HG02623 (cell line): Measurements from ENCODE around the gene ANKRA2.

Source experiments
- ATAC-seq: cut with Tn5 transposase; IDR thresholded peaks from one replicate; pipeline ENCODE4 v1.9.1; 2021; ENCODE audit warnings: moderate library complexity; ENCODE audit not compliant: unreplicated experiment

Gene ANKRA2, protein sequence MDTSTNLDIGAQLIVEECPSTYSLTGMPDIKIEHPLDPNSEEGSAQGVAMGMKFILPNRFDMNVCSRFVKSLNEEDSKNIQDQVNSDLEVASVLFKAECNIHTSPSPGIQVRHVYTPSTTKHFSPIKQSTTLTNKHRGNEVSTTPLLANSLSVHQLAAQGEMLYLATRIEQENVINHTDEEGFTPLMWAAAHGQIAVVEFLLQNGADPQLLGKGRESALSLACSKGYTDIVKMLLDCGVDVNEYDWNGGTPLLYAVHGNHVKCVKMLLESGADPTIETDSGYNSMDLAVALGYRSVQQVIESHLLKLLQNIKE

DNA sequence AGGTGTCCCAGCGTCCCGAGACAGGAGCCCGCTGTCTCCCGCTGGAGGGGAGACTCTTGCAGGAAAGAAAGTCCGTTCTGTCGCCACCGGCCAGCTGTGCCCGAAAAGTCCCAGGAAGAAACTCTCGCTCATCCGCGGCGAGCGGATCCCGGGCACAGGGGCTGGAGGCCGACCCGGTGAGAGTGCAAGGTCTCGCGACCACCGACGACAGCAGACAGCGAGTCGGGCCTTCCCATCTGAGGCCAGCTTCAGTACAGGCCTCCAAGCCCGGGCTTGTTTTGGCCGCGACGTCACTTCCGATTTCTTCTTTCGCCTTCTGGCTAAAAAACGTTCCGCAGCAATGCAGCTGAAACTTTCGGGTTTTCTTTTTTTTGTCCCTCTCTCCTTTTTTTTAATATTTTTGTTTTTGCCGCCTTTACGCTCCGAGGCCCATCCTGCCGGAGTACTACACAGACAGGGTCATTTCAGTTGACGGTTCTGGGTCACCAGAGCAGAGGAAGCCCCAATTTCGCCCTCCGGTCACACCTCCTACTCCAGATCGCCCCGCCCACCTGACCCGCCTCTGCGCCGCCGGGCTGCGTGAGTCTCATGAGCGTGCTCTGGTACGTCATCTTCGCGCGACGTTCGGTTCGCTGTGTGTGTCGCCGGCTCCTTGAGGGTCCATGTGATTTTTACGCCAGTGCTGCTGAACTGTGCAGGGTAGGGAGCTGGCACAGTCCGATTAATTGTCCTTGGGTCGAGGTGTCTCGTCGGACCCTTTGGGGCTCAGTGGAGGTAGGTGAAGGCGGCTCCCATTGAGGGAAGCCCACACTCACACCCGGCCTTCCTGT lies at the start of gene ANKRA2, which contains the start of gene UTP15:
TSS of gene ANKRA2 (minus strand) at position 501 of the 830 bp plus-strand sequence. CDS start 2,758 bp downstream, outside the sequence.
TSS of gene UTP15 (plus strand) at position 605 of the 830 bp plus-strand sequence. CDS start 1,602 bp downstream, outside the sequence.
- ATAC-seq = peak; percentile 96

DNA sequence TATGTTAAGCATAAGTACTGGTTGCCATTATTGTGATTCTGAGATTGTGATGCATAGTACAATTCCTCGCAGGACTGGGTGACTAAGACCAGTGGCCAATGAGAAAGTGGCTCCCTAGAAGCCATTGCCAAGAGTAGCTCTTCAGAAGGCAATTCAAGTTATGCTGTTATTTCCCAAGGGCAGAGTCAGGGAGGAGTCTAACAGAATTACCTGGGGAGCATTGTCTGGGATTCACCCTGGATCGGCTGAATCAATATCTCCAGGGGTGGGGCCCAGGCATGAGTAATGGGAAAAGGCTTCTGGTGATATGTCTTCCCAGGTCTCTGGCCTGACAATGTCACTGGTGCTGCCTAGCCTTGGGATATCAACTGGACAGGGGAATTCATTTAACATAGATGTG lies 49.6 kb upstream of the ANKRA2 start:
- no peak for ATAC-seq

DNA sequence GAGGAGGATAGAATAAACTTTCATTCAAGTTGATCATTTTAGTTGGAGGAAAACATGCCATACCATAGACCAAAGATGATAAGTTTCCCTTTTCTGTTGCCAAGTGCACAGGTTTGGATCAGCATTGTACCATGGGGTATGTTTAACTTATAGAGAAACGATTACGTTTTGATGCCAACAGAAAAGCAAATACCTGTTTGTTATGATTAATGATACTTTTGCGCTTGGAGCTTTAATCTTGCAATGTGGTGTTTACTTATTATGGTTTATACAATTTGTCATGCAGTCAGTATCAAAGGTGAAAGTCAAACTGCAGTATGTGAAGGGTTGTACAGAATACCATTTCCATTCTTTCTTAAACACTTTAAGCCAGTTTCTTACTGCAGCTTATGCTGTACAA lies 47.4 kb upstream of the ANKRA2 start:
- no peak for ATAC-seq

DNA sequence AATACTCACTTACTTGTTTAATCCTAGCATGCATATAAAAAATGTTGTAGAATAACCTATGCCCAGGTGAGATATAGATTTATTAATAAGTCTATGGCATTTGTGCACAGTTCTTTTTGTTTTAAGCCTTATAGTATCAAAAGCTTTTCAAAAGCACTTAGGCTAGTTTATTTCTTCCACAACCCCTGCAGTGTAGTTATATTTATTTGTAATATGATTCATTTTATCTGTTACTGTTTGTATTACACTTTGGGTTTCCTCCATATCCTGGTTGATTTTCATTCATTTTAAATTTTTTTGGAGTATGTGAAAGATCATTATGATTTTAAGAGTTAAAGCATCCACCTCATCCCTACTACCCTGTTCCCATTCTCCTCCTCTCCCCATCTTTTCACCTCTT lies 41.8 kb upstream of the ANKRA2 start:
- ATAC-seq = no peak

DNA sequence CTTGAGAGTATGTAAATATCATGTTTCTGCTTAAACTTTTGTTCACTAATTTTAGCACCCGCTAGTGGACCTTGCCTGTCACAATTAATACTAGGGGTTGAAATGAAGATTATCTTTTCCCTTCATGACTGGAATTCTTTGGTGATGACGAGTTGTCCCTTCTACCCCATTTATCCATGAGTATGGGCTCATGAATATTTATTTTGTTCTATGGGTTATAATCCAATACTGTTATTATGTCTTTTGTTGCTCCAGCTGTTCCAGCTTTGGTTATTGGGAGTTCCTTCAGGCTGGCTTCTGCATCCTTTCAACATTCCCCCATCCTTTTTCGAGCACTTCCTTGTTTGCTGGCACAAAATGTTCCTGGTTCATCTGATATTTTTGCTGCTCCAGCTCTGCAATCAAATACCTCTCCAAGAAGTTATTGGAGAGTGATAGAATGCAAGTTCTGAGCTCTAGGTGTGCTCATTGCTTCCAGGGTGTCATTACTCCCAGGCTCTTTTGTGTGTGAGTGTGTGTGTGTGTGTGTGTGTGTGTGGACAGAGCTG lies 40.8 kb upstream of the ANKRA2 start:
- no peak for ATAC-seq

DNA sequence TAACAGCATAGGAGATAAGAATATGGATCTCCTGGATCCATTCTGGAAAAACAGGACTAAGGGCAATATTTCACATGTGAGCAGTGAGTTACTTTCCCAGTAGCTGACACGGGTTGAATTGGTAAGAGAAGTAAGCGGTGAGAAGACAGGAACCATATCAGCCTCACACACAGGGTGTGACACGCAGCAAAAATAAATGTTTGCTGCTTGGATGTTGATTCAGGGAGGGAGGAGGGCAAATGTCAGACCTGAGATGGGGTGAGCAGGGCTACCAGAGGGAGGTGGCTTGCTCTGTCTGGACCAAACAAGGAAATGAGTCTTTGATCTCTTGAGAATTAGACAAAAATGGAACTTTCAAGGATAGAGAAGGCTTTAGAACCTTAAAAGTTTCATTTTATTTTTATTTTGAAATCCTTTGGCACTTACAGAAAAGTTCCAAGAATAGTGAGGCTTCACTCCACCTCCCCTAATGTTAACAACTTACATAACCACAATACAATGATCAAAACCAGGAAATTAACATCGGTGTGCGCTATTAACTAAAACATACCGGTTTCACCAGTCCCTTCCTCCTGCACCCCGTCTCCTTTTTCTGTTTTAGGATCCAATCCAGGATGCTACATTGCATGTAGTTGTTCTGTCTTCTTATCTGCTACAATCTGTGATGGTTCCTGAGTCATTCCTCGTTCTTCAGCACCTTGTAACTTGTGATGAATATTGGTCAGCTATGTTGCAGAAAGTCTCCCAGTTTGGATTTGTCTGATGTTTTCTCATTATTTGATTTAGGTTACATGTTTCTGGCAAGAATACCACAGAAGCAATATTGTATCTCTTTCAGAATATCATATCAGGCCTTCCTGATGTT lies 40.0 kb upstream of the ANKRA2 start:
- ATAC-seq = no peak

DNA sequence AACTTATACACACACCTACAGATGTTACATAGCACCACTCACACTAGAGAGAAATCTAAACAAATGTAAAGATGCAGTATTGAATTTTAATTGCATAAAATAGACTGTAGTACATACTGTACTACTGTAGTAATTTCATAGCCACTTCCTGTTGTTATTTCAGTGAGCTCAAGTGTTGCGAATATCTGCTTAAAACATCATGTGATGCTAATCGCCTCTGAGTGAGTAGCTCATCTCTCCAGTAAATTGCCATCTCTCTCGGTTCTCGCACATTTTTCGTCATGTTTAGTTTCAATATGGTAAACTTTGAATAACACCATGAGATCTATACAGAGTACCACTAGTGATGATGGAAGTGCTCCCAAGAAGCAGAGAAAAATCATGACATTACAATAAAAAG lies 38.6 kb upstream of the ANKRA2 start:
- no peak for ATAC-seq

DNA sequence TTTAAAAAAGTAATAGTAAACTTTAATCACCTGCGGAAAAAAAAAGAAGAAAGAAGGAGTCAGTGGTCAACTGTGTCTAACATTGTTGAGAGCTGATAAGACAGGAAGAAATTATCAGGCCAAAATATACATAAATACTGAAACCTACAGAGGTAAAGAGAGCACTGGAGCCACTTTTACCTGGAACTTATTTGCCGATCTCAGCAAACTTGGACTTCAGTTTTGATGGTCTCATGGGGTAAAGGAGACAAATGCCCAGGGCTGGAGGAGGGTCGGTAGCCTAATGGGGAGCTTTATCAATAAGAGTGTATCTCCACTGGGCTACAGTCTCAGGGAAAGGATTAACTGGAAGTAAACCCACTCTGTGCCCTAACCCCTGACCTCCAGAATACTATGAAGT lies 33.9 kb upstream of the ANKRA2 start:
- no peak for ATAC-seq

DNA sequence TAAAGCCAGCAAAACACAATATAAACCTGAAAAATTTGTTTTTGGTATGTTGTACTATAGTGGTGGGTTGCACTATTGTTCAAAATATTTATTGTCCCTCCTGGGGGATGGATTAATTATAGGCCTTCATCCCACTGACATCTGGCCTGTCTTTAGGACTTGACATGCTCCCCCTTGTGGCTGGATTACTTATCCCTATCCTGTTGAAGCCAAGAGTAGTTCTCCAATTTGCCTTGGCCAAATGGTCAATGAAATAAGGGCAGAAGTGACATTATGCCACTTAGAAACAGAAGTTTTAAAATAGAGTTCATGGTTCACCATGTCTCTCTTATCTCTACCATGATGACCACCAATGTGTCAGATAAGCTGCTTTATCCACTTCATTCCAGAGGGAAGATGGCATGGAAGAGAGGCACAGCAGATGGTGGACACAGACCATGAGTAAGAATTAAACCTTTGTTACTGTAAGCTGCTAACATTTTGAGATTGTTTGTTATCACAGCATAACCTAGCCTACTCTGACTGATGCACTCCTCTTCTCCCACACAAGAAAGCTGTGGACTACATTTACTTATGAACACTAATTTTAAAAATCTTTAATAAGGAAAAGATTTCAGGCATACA lies 31.4 kb upstream of the ANKRA2 start:
- ATAC-seq = no peak

DNA sequence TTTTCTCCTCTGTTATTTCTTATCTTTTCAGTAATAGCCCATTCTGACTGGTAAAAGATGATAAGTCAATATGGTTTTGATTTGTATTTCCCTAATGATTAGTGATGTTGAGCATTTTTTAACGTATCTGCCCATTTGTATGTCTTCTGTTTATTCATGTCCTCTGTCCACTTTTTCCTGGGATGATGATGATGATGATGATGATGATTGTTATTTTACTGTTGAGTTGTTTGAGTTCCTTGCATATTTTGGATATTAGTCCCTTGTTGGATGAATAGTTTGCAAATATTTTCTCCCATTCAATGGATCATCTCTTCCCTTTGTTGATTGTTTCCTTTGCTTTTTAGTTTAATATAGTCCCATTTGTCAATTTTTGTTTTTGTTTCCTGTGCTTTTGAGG lies 27.1 kb upstream of the ANKRA2 start:
- ATAC-seq = no peak

DNA sequence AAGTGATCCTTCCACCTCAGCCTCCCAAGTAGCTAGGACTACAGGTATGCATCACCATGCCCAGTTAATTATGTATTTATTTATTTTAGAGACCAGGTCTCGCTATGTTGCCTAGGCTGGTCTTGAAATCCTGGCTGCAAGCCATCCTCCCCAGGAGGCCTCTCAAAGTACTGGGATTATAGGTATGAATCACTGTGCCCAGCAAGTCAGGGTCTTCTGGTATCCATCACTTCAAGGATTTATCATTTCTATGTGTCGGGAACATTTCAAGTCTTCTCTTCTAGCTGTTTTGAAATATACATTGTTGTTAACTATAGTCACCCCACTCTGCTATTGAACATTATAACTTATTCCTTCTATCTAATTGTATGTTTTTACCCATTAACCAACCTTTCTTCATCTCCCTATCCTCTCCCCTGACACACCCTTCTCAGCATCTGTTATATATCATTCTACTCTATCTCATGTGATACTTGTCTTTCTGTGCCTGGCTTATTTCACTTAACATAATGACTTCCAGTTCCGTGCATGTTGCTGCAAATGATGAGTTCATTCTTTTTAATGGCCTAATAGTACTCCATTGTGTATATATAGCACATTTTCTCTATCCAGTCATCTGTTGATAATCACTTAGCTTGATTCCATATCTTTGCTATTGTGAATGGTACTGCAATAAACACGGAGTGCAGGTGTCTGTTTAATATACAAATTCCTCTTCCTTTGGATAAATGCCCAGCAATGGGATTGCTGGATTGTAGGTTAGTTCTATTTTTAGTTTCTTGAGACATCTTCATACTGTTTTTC lies 26.5 kb upstream of the ANKRA2 start:
- ATAC-seq = no peak

DNA sequence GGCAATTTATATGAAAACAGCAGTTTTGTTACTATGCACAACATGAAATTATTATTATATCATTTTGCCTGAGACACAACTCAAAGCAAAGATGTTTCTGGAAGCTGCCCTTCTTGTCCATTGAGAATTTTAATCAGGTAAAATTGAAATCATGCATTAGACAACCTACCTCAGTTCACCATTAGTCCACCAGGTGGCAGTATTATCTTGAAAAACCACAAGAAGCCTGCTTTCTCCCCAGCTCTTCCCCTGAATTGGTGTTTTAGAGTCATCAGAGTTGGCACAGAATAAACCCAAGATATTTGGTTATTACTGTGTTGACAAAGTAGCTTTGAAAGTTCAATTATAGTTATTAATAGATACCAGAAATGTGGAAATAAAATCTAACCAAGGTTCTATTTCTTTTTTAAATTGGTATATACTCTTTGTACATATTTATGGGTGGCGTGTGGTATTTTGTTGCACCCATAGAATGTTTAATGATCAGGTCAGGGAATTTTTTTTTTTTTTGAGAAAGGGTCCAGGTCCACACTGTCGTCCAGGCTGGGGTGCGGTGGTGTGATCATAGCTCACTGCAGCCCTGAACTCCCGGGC lies 25.8 kb upstream of the ANKRA2 start:
- peak; percentile 44 for ATAC-seq

DNA sequence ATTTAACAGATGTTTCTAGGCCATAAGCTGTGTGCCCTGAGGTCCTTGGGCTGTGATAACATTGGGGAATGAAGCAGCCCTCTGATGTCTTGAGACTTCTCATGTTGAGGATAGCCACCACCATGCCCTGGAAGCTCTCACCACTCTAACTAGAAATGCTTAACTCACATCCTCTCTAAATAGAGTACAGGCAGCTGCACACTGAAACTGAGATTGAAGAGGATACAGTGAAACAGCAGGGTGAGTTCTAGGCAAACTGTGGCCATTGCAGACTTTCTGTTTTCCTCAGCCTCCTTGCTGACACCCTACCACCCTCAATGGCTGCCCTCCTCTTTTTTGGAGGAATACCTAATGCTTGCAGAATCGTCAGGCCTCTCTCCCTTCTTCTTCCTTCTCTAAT lies 22.5 kb upstream of the ANKRA2 start:
- peak; percentile 56 for ATAC-seq

DNA sequence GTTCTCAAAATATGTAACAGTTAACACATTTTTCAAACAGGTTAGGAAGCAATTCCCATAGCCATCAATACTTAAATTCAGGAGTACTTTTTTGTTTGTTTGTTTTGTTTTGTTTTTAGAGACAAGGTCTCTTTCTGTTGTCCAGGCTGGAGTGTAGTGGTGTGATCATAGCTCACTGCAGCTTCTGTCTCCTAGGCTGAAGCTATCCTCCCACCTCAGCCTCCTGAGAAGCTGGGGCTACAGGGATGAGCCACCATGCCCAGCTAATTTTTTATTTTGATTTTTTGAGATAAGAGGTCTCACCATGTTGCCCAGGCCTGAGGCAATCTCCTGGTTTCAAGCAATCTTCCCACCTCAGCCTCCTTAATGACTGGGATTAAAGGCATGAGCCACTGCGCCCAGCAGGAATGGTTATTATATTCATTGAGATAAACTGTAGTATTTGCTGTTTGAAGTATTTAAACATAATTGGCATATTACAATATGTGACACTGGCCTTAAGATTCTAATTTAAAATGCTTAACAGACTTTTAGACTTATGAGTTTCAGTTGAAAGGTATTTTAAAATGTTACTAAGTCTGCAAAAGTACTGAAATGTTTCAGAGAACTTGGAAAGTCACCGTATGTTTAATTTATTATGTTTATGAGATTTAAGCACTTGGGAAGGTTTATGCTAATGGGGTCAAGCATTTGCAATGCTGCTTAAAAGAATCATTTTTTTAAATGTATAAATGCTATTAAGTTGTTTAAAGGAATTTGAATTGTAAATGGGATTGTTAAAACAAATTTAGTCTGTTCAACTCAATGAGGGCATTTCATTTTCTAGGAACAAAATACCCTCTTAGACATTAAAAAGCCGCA lies 17.1 kb upstream of the ANKRA2 start:
- ATAC-seq = no peak

DNA sequence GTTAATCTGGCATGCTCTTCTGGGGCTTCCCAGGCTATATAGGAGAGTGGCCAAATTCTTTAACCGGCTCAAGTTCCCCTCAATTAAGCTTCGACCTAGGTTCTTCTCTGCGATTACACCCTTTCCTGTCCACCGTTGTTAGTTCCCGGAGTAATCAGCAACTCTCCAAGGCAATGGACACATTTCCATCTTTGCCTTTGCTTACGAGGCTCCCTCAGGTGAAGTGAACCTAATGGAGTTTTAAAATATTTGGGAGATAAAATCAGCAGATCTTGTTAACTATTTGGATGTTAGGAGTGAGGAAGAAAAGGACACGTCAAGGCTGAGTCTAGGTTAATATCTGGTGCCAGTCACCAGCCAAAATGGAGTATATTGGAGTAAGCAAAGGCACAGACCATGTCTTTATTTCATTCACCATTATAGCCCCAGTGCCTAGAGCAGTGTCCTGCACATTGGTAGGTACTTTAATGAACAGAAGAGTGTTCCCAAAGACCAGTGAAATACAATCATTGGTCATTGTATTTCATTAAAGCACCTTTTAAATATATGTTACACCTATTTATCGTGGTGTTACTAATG lies 619 bp upstream of the ANKRA2 start:
- ATAC-seq = no peak

DNA sequence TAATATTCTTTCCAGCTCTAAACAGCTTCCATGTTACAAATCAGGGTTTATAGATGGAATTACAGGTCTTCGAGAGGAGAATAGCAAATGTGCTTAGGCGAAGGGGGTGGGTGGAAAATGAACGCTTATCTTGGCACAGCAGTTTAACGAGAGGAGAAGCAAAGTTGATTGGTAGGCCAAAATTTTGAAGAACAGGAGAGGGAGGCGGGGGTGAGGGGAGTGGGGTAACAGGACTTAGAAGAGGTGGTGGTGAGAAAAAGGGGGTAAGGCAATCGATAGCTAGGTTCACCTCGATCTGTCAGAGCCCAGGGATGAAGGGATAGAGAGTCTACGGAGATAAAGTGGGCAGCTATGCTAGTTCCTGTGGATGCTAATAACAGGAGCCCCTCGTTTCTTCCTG lies 764 bp downstream of the ANKRA2 start:
- peak; percentile 1 for ATAC-seq

DNA sequence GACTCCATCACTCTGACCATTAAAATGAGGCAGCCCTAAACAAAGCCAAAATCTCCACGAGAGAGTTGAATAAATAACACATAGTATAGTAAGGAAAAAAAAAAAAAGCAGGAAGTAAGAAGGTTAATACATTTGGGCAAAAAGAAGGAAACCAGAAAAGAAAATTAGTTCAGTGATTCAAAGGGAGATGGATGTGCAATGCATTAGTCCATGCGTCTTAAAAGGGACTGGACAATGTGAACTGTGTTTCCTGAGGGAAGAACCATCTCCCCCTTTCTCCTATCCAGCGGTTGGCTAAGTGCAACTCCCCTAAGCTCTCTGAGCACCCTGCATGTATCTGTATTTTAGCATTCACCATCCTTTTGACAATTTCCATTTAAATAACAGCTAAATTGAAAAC lies 1.4 kb downstream of the ANKRA2 start:
- no peak for ATAC-seq

DNA sequence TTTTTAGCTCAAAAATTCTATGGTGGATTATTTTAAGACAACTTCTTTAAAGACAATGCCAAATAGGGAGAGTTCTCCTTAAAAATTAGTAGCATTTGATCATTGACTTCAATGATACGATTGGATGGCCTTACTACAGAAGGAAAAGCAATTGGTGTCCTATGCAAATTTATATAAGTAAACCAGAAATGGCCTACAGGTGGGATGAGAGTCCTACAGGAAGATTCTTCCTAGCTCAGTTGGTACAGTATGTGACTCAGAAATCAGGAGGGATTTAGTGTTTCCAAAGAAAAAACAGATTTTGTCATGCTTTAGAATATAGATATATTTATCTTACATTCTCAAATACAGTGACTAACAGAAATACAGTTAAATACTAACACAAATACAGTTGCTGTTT lies 6.5 kb downstream of the ANKRA2 start:
- no peak for ATAC-seq
